IMR-90 (cell line): ENCODE measurements around the gene GFER.

Source experiments
- CTCF ChIP-seq: conservative IDR thresholded peaks from 2 replicates; pipeline ENCODE4 v1.5.1; 2012; ENCODE audit warnings: mild to moderate bottlenecking, low read depth, low read length, improper control_type of control experiment
- POLR2A ChIP-seq: IDR thresholded peaks from 2 replicates; pipeline ENCODE4 v1.6.1; 2012; ENCODE audit warnings: mild to moderate bottlenecking, low read depth, low read length

GRCh38 chr16:1950559-1950958 is 33.4 kb upstream of the GFER start:
- TF ChIP-seq POLR2A (no peak), CTCF (no peak)
